Smooth muscle cell of the umbilical artery (primary cell): ENCODE data around the gene TRDMT1. TPM values are rescaled to one million over a fixed set of nuclear protein-coding genes. Genes with fewer than 3 reads are reported as not detected.

Experiments used
- total RNA-seq: library from RNA; depleted of rRNA; stranded (reverse); fragments of >200 nt; gene quantifications from 2 replicates; pipeline ENCODE4 v1.2.3, GENCODE V29; 2014

The TRDMT1 gene
- 3.3 and 4.7 TPM in 2 replicates for total RNA-seq

GRCh38 chr10:17200912-17201793 is at the start of gene TRDMT1:
TSS of gene TRDMT1 (minus strand) at chr10:17201672. CDS start at chr10:17201634, 38 bp downstream.

GRCh38 chr10:17228091-17229015 is 26.9 kb upstream of the TRDMT1 start, which contains the start of gene VIM:
TSS of gene VIM (plus strand) at chr10:17228241. CDS start at chr10:17229423, 1,182 bp downstream.

GRCh38 chr10:17129741-17130140 is 71.7 kb downstream of the TRDMT1 start, which contains the start of gene CUBN:
TSS of gene CUBN (minus strand) at chr10:17129811. CDS start at chr10:17129765, 46 bp downstream.

Other genes starting within 250 kb of the TRDMT1 start
- gene CUBN, start 71.9 kb downstream of the TRDMT1 start, total RNA-seq = 0.89 and 4.8 TPM in 2 replicates
- 2,353 and 9,144 TPM in 2 replicates for gene VIM, start 26.6 kb upstream of the TRDMT1 start, total RNA-seq